Measurements from ENCODE around the gene NPIPA7. TPM values are rescaled to one million over a fixed set of nuclear protein-coding genes. Genes with fewer than 3 reads are reported as not detected.
"Not testable (repeated sequence)": the region's sequence is repeated elsewhere in the genome, so short reads cannot be mapped to it uniquely, and the experiment has no call there.

The NPIPA7 gene
- total RNA-seq, 1 donor from 2014 or later = 9.4 TPM

DNA sequence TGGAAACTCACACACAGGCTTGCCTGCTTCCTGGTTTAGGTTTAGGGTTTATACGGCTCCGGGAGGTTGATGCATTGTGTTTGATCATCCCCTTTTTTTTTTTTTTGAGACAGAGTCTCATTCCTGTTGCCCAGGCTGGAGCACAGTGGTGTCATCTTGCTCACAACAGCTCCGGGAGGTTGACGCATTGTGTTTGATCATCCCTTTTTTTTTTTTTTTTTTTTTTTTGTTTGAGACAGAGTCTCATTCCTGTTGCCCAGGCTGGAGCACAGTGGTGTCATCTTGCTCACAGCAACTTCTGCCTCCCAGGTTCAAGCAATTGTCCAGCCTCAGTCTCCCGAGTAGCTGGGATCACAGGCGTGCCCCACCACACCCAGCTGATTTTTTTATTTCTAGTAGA lies 20.7 kb downstream of the NPIPA7 start:
- not testable (repeated sequence) for DNase-seq (ENCODE audit: low read depth); H3K36me3 ChIP-seq (ENCODE audit: control insufficient read depth, insufficient read depth, low read length)

DNA sequence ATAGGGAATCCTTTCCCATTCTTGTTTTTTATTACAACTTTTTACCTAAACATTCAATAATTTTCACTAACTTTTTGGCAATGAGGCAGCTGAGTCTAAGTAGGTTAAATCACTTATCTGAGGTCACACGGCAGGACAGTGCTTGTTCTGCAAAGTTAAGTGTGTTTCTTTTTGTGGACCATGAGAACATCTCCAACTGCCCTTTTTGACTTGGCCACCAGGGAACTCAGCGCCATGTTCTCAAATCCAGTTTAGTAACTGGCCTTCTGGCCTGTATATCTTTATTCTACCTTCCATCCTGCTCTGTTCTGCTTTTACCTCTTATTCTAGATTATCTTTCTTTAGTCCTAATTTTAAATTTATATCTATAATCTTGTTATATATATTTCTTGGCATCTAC lies 23.4 kb downstream of the NPIPA7 start:
- not testable (repeated sequence) for H3K4me3 ChIP-seq (ENCODE audit: low read depth, low read length); H3K27me3 ChIP-seq (ENCODE audit: control insufficient read depth, insufficient read depth, low read length); DNase-seq (ENCODE audit: low read depth); H3K36me3 ChIP-seq (ENCODE audit: control insufficient read depth, insufficient read depth, low read length)

More for the DNA sequence above, 20.7 kb downstream of the NPIPA7 start:
- H3K4me3 ChIP-seq (ENCODE audit: low read depth, low read length); H3K27me3 ChIP-seq (ENCODE audit: control insufficient read depth, insufficient read depth, low read length): not testable (repeated sequence)

DNA sequence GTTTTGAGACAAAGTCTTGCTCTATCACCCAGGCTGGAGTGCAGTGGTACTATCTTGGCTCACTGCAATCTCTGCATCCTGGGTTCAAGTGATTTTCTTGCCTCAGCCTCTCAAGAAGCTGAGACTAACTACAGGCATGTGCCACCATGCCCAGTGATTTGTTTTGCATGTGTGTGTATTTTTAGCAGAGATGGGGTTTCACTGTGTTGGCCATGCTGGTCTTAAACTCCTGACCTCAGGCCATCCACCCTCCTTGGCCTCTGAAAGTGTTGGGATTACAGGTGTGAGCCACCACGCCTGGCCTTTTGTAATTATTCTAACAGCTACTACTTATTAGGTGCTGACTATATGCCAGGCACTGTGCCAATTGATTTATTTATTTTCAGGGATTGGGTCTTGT lies 25.3 kb downstream of the NPIPA7 start:
- H3K36me3 ChIP-seq (ENCODE audit: control insufficient read depth, insufficient read depth, low read length); H3K27me3 ChIP-seq (ENCODE audit: control insufficient read depth, insufficient read depth, low read length); H3K4me3 ChIP-seq (ENCODE audit: low read depth, low read length); DNase-seq (ENCODE audit: low read depth): not testable (repeated sequence)

- not testable (repeated sequence) for DNase-seq (ENCODE audit: low read depth); H3K36me3 ChIP-seq (ENCODE audit: control insufficient read depth, insufficient read depth, low read length); H3K27me3 ChIP-seq (ENCODE audit: control insufficient read depth, insufficient read depth, low read length); H3K4me3 ChIP-seq (ENCODE audit: low read depth, low read length)
These were observed 26.5 kb downstream of the NPIPA7 start for GRCh38 chr16:16405421-16405820.

- not testable (repeated sequence) for H3K4me3 ChIP-seq (ENCODE audit: low read depth, low read length); H3K27me3 ChIP-seq (ENCODE audit: control insufficient read depth, insufficient read depth, low read length); DNase-seq (ENCODE audit: low read depth); H3K36me3 ChIP-seq (ENCODE audit: control insufficient read depth, insufficient read depth, low read length)
These were observed 29.5 kb downstream of the NPIPA7 start for GRCh38 chr16:16408430-16408829.

GRCh38 chr16:16413773-16414172 lies 34.8 kb downstream of the NPIPA7 start:
- not testable (repeated sequence) for H3K4me3 ChIP-seq (ENCODE audit: low read depth, low read length); H3K27me3 ChIP-seq (ENCODE audit: control insufficient read depth, insufficient read depth, low read length); DNase-seq (ENCODE audit: low read depth); H3K36me3 ChIP-seq (ENCODE audit: control insufficient read depth, insufficient read depth, low read length)

- not testable (repeated sequence) for H3K27me3 ChIP-seq (ENCODE audit: control insufficient read depth, insufficient read depth, low read length); H3K36me3 ChIP-seq (ENCODE audit: control insufficient read depth, insufficient read depth, low read length); H3K4me3 ChIP-seq (ENCODE audit: low read depth, low read length); DNase-seq (ENCODE audit: low read depth)
These were observed 38.1 kb downstream of the NPIPA7 start for GRCh38 chr16:16417071-16417470.

GRCh38 chr16:16417914-16418544 lies 39.1 kb downstream of the NPIPA7 start:
- DNase-seq (ENCODE audit: low read depth); H3K36me3 ChIP-seq (ENCODE audit: control insufficient read depth, insufficient read depth, low read length); H3K4me3 ChIP-seq (ENCODE audit: low read depth, low read length); H3K27me3 ChIP-seq (ENCODE audit: control insufficient read depth, insufficient read depth, low read length): not testable (repeated sequence)

- H3K4me3 ChIP-seq (ENCODE audit: low read depth, low read length); H3K27me3 ChIP-seq (ENCODE audit: control insufficient read depth, insufficient read depth, low read length); H3K36me3 ChIP-seq (ENCODE audit: control insufficient read depth, insufficient read depth, low read length); DNase-seq (ENCODE audit: low read depth): not testable (repeated sequence)
These were observed 41.6 kb downstream of the NPIPA7 start for GRCh38 chr16:16420515-16420914.

- H3K27me3 ChIP-seq (ENCODE audit: control insufficient read depth, insufficient read depth, low read length); H3K4me3 ChIP-seq (ENCODE audit: low read depth, low read length); H3K36me3 ChIP-seq (ENCODE audit: control insufficient read depth, insufficient read depth, low read length); DNase-seq (ENCODE audit: low read depth): not testable (repeated sequence)
These were observed 46.2 kb downstream of the NPIPA7 start for GRCh38 chr16:16425146-16425545.

DNA sequence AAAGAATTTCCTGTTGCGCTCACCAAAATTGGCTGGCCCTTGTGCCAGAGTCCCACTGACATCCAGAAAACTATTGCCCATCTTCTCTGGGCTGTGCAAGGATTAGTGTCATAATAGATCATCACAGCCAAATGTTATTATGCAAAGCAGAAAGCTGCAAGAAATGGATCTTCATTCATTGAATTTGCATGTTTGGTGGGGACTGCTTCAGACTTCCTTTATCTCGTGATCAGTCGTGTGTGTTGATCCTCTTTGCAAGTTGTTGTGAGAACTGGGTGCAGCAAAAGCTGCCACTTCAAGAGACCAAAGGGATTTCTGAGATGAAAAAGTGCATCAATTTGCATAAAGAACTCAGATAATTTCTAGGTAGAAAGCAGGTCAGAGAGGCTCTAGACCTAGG lies 52.2 kb downstream of the NPIPA7 start:
- not testable (repeated sequence) for DNase-seq (ENCODE audit: low read depth); H3K4me3 ChIP-seq (ENCODE audit: low read depth, low read length); H3K36me3 ChIP-seq (ENCODE audit: control insufficient read depth, insufficient read depth, low read length); H3K27me3 ChIP-seq (ENCODE audit: control insufficient read depth, insufficient read depth, low read length)

DNA sequence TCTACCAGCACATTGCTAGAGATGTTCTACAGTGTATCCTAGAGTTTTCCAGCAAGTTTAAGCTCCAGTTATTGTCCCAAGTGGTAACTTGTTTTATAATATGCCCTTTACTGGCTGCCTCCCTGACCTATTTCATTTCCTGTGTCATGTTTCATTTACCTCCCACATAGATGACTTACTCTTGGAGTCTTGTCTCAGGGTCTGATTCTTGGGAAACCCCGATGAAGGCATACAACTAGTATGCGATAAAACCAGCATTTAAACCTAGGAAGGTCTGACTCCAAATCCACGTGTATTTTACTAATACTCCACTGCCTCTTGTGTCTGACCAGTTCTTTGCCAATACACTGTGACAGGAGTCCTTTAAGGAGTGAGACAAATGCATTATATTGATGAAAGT lies 55.8 kb downstream of the NPIPA7 start:
- H3K36me3 ChIP-seq (ENCODE audit: control insufficient read depth, insufficient read depth, low read length); DNase-seq (ENCODE audit: low read depth); H3K27me3 ChIP-seq (ENCODE audit: control insufficient read depth, insufficient read depth, low read length); H3K4me3 ChIP-seq (ENCODE audit: low read depth, low read length): not testable (repeated sequence)

- DNase-seq (ENCODE audit: low read depth); H3K27me3 ChIP-seq (ENCODE audit: control insufficient read depth, insufficient read depth, low read length); H3K4me3 ChIP-seq (ENCODE audit: low read depth, low read length); H3K36me3 ChIP-seq (ENCODE audit: control insufficient read depth, insufficient read depth, low read length): not testable (repeated sequence)
These were observed 62.5 kb downstream of the NPIPA7 start for GRCh38 chr16:16441401-16441800.
